Astrocyte (in vitro differentiated cells and primary cell): Measurements from ENCODE around the gene SORBS2. TPM values are rescaled to one million over a fixed set of nuclear protein-coding genes. Genes with fewer than 3 reads are reported as not detected.

Source experiments
- DNase-seq: peaks from one replicate; pipeline ENCODE4 v3.0.0-alpha.2; 2010; ENCODE audit warnings: low read depth
- FAIRE-seq: peaks from 2 replicates; lab custom pipeline; 2011; peaks lifted over from hg19 to GRCh38; lab: Jason Lieb, UNC
- H2AFZ ChIP-seq: 2 replicates; pipeline ENCODE4 v1.6.0; 2012; ENCODE audit warnings: low read depth, low read length, inconsistent platforms
- H3K27ac ChIP-seq: 2 replicates; pipeline ENCODE4 v1.5.1; 2011; ENCODE audit warnings: low read depth, low read length, inconsistent platforms
- H3K27me3 ChIP-seq: 2 replicates; pipeline ENCODE4 v1.6.0; 2011; ENCODE audit warnings: low read length, inconsistent platforms; ENCODE audit not compliant: insufficient read depth
- H3K36me3 ChIP-seq: 2 replicates; pipeline ENCODE4 v1.5.1; 2011; ENCODE audit warnings: low read length, inconsistent platforms; ENCODE audit not compliant: insufficient read depth
- H3K4me1 ChIP-seq: 2 replicates; pipeline ENCODE4 v1.5.1; 2011; ENCODE audit warnings: low read length, inconsistent platforms; ENCODE audit not compliant: insufficient read depth
- H3K4me2 ChIP-seq: 2 replicates; pipeline ENCODE4 v1.6.0; 2012; ENCODE audit warnings: low read length, inconsistent platforms
- H3K4me3 ChIP-seq: 2 replicates; pipeline ENCODE4 v1.5.1; 2011; ENCODE audit warnings: low read depth, mild to moderate bottlenecking, low read length, inconsistent platforms; ENCODE audit not compliant: insufficient read depth
- H3K79me2 ChIP-seq: 2 replicates; pipeline ENCODE4 v1.6.0; 2012; ENCODE audit warnings: mild to moderate bottlenecking, low read length, inconsistent platforms; ENCODE audit not compliant: insufficient read depth
- H3K9ac ChIP-seq: 2 replicates; pipeline ENCODE4 v1.6.0; 2012; ENCODE audit warnings: mild to moderate bottlenecking, low read length, inconsistent platforms
- H3K9me3 ChIP-seq: 2 replicates; pipeline ENCODE4 v1.5.1; 2012; ENCODE audit warnings: low read depth, mild to moderate bottlenecking, low read length, inconsistent platforms; ENCODE audit not compliant: insufficient read depth
- H4K20me1 ChIP-seq: 2 replicates; pipeline ENCODE4 v1.6.0; 2012; ENCODE audit warnings: low read length, inconsistent platforms; ENCODE audit not compliant: insufficient read depth
- H3K27ac Mint-ChIP-seq: one replicate; pipeline ENCODE4 v1.8.0; 2021; ENCODE audit warnings: mild to moderate bottlenecking, mixed read lengths; ENCODE audit not compliant: unreplicated experiment
- H3K27me3 Mint-ChIP-seq: one replicate; pipeline ENCODE4 v1.8.0; 2021; ENCODE audit warnings: low read depth, mixed read lengths; ENCODE audit not compliant: unreplicated experiment
- H3K36me3 Mint-ChIP-seq: one replicate; pipeline ENCODE4 v1.8.0; 2021; ENCODE audit warnings: low read depth, mixed read lengths; ENCODE audit not compliant: unreplicated experiment
- H3K4me1 Mint-ChIP-seq: one replicate; pipeline ENCODE4 v1.8.0; 2021; ENCODE audit warnings: low read depth, mixed read lengths; ENCODE audit not compliant: unreplicated experiment
- H3K4me3 Mint-ChIP-seq: one replicate; pipeline ENCODE4 v1.8.0; 2021; ENCODE audit warnings: mild to moderate bottlenecking, moderate library complexity, mixed read lengths; ENCODE audit not compliant: unreplicated experiment
- H3K9me3 Mint-ChIP-seq: one replicate; pipeline ENCODE4 v1.8.0; 2021; ENCODE audit warnings: mild to moderate bottlenecking, mixed read lengths; ENCODE audit not compliant: unreplicated experiment
- EZH2 ChIP-seq: IDR thresholded peaks from 2 replicates; pipeline ENCODE4 v1.6.1; 2012; ENCODE audit warnings: mild to moderate bottlenecking, low read length, inconsistent platforms; ENCODE audit not compliant: insufficient read depth
- total RNA-seq: library from RNA; stranded (reverse); gene quantifications from 2 replicates; pipeline ENCODE4 v1.2.1, GENCODE V29; 2021
- TF ChIP-seq, protein P1 (sequence below): IDR thresholded peaks from 2 replicates; pipeline ENCODE4 v1.5.1; 2011; ENCODE audit warnings: low read depth, mild to moderate bottlenecking, inconsistent platforms, low read length, moderate library complexity; ENCODE audit not compliant: insufficient read depth

The SORBS2 gene
- total RNA-seq, 1 donor from 2014 or later, result 97.4 TPM

DNA sequence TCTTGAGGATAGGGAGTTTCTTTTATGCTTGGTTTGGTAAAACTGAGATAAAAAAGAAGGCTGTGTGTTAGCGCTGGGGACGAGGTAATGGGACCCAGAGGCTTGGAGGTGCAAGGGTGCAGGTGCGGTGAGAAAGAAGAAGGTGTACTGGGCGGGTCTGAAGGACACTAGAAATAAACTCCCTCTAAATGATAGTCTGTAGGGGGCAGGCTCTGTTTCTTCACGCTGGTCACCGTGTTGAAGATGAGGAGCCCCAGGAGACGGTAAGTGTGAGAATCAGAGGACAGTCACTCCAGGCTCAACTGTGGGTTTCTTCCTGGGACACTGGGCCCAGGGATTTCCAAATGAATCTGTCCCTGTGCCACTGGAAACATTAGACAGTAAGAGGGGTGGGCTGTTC is 131.4 kb downstream of the SORBS2 start:
- Mint-ChIP-seq H3K4me3 (no peak overlapping the region), H3K27ac (no peak overlapping the region), H3K9me3 (no peaks in the 10 kb centered on the region), H3K27me3 (no peaks in the 10 kb centered on the region), H3K36me3 (peaks cover 7% of the 10 kb centered on the region), H3K4me1 (peaks cover 22% of the 10 kb centered on the region)
- H3K36me3 ChIP-seq, result no peaks in the 10 kb centered on the region
- no peaks in the 10 kb centered on the region for H3K79me2 ChIP-seq
- TF ChIP-seq EZH2, result no peak
- TF ChIP-seq, protein P1, sequence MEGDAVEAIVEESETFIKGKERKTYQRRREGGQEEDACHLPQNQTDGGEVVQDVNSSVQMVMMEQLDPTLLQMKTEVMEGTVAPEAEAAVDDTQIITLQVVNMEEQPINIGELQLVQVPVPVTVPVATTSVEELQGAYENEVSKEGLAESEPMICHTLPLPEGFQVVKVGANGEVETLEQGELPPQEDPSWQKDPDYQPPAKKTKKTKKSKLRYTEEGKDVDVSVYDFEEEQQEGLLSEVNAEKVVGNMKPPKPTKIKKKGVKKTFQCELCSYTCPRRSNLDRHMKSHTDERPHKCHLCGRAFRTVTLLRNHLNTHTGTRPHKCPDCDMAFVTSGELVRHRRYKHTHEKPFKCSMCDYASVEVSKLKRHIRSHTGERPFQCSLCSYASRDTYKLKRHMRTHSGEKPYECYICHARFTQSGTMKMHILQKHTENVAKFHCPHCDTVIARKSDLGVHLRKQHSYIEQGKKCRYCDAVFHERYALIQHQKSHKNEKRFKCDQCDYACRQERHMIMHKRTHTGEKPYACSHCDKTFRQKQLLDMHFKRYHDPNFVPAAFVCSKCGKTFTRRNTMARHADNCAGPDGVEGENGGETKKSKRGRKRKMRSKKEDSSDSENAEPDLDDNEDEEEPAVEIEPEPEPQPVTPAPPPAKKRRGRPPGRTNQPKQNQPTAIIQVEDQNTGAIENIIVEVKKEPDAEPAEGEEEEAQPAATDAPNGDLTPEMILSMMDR, result no peak
- FAIRE-seq (no peak), DNase-seq (no peak)
- H4K20me1 ChIP-seq, result no peaks in the 10 kb centered on the region
- H3K9ac ChIP-seq, result no peak overlapping the region
- no peaks in the 10 kb centered on the region for H3K9me3 ChIP-seq
- H3K27me3 ChIP-seq, result no peaks in the 10 kb centered on the region
- H3K27ac ChIP-seq, result no peak overlapping the region
- H3K4me2 ChIP-seq, result no peak overlapping the region
- no peak overlapping the region for H2AFZ ChIP-seq
- no peak overlapping the region for H3K4me3 ChIP-seq
- H3K4me1 ChIP-seq, result peaks cover 8% of the 10 kb centered on the region

DNA sequence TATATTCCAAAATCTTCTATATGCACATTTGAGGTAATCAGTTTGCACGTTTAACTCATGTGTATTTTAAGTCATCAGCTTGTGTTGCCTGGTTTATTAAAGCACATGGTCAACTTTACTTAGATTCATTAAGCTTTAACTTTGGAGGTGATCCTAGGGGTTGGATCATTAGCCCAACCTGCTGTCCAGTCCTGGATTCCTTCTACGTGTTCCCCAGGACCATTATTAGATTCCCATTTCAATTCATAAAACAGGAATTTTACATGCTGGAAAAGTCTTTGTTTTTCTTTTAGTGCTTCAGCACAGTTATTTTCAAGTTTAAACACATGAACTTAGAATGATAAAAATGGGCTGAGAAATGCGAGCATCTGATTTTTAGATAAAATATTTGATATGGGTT is 132.5 kb downstream of the SORBS2 start:
- no peak for FAIRE-seq
- no peak overlapping the region for H2AFZ ChIP-seq

More for the DNA sequence above, 132.5 kb downstream of the SORBS2 start:
- H3K4me2 ChIP-seq, result no peak overlapping the region
- no peaks in the 10 kb centered on the region for H4K20me1 ChIP-seq
- no peak for DNase-seq
- Mint-ChIP-seq H3K9me3 (no peaks in the 10 kb centered on the region), H3K36me3 (peaks cover 15% of the 10 kb centered on the region), H3K27me3 (no peaks in the 10 kb centered on the region), H3K4me1 (peaks cover 22% of the 10 kb centered on the region), H3K27ac (no peak overlapping the region), H3K4me3 (no peak overlapping the region)
- no peak overlapping the region for H3K9ac ChIP-seq
- H3K36me3 ChIP-seq, result no peaks in the 10 kb centered on the region
- H3K79me2 ChIP-seq, result no peaks in the 10 kb centered on the region
- no peak overlapping the region for H3K27ac ChIP-seq
- H3K4me1 ChIP-seq, result peaks cover 8% of the 10 kb centered on the region
- no peaks in the 10 kb centered on the region for H3K9me3 ChIP-seq
- H3K27me3 ChIP-seq, result no peaks in the 10 kb centered on the region
- no peak overlapping the region for H3K4me3 ChIP-seq
- no peak for TF ChIP-seq EZH2
- TF ChIP-seq, protein P1, result no peak
